ENCODE results near the gene NR3C2.

The NR3C2 gene

GRCh38 chr4:148299337-148299736 lies 142.9 kb downstream of the NR3C2 start:
- no peak for ATAC-seq

GRCh38 chr4:148296498-148296897 lies 145.7 kb downstream of the NR3C2 start:
- TF ChIP-seq PPARA (CRISPR knock-in tag; IDR thresholded peaks at IDR 0.05; ENCODE audit: borderline replicate concordance) (no peak), ZNF8 (CRISPR knock-in tag; IDR thresholded peaks at IDR 0.05) (no peak), POU6F1 (CRISPR knock-in tag; IDR thresholded peaks at IDR 0.05; ENCODE audit: borderline replicate concordance, low read depth) (no peak), ZFP3 (CRISPR knock-in tag; IDR thresholded peaks at IDR 0.05) (no peak), CREB5 (CRISPR knock-in tag; IDR thresholded peaks at IDR 0.05; ENCODE audit: low read depth) (no peak), CSRNP3 (CRISPR knock-in tag; IDR thresholded peaks at IDR 0.05) (no peak), OSR1 (CRISPR knock-in tag; IDR thresholded peaks at IDR 0.05) (no peak)
- ATAC-seq: no peak

More at GRCh38 chr4:148299337-148299736, 142.9 kb downstream of the NR3C2 start:
- TF ChIP-seq ZFP30 (CRISPR knock-in tag; IDR thresholded peaks at IDR 0.05) (no peak), POU6F1 (CRISPR knock-in tag; IDR thresholded peaks at IDR 0.05; ENCODE audit: borderline replicate concordance, low read depth) (no peak), CSDC2 (CRISPR knock-in tag; IDR thresholded peaks at IDR 0.05) (no peak)

- no peak for ATAC-seq
- TF ChIP-seq ZNF565 (CRISPR knock-in tag; conservative IDR thresholded peaks at IDR 0.05; ENCODE audit: low read depth) (no peak), ZFP30 (CRISPR knock-in tag; IDR thresholded peaks at IDR 0.05) (no peak), ZNF8 (CRISPR knock-in tag; IDR thresholded peaks at IDR 0.05) (no peak), ZFP3 (CRISPR knock-in tag; IDR thresholded peaks at IDR 0.05) (no peak), PATZ1 (CRISPR knock-in tag; IDR thresholded peaks at IDR 0.05; ENCODE audit: borderline replicate concordance) (no peak), ARNTL (CRISPR knock-in tag; IDR thresholded peaks at IDR 0.05; ENCODE audit: borderline replicate concordance, low read depth) (no peak)
Observed at GRCh38 chr4:148295642-148296041, 146.6 kb downstream of the NR3C2 start.

GRCh38 chr4:148293571-148293970 lies 148.6 kb downstream of the NR3C2 start:
- no peak for TF ChIP-seq TCF4 (CRISPR knock-in tag; IDR thresholded peaks at IDR 0.05; ENCODE audit: borderline replicate concordance)
- TF ChIP-seq POU6F1 (CRISPR knock-in tag; IDR thresholded peaks at IDR 0.05; ENCODE audit: borderline replicate concordance, low read depth): no peak
- no peak for TF ChIP-seq ZNF565 (CRISPR knock-in tag; conservative IDR thresholded peaks at IDR 0.05; ENCODE audit: low read depth)
- TF ChIP-seq BACH2 (CRISPR knock-in tag; IDR thresholded peaks at IDR 0.05; ENCODE audit: borderline replicate concordance): no peak
- TF ChIP-seq GLIS3 (CRISPR knock-in tag; IDR thresholded peaks at IDR 0.05): no peak
- TF ChIP-seq ZFP30 (CRISPR knock-in tag; IDR thresholded peaks at IDR 0.05): no peak
- TF ChIP-seq OSR1 (CRISPR knock-in tag; IDR thresholded peaks at IDR 0.05): no peak
- no peak for ATAC-seq

- no peak for ATAC-seq
- no peak for TF ChIP-seq POU6F1 (CRISPR knock-in tag; IDR thresholded peaks at IDR 0.05; ENCODE audit: borderline replicate concordance, low read depth)
- TF ChIP-seq ISL1 (CRISPR knock-in tag; IDR thresholded peaks at IDR 0.05): no peak
- no peak for TF ChIP-seq ZFP3 (CRISPR knock-in tag; IDR thresholded peaks at IDR 0.05)
- no peak for TF ChIP-seq PPARA (CRISPR knock-in tag; IDR thresholded peaks at IDR 0.05; ENCODE audit: borderline replicate concordance)
- TF ChIP-seq ZFP30 (CRISPR knock-in tag; IDR thresholded peaks at IDR 0.05): no peak
- no peak for TF ChIP-seq TSHZ2 (CRISPR knock-in tag; IDR thresholded peaks at IDR 0.05)
- no peak for TF ChIP-seq ZC3H10 (CRISPR knock-in tag; IDR thresholded peaks at IDR 0.05)
- TF ChIP-seq OSR1 (CRISPR knock-in tag; IDR thresholded peaks at IDR 0.05): no peak
Observed at GRCh38 chr4:148292686-148293085, 149.5 kb downstream of the NR3C2 start.
